Fibroblast of skin of right quadriceps (primary cell): ENCODE data around the gene GOLPH3L.
"Not testable (repeated sequence)": the region's sequence is repeated elsewhere in the genome, so short reads cannot be mapped to it uniquely, and the experiment has no call there.

Experiments used
- DNase-seq: peaks from one replicate; pipeline ENCODE4 v3.0.0-alpha.2; 2013

The GOLPH3L gene

DNA sequence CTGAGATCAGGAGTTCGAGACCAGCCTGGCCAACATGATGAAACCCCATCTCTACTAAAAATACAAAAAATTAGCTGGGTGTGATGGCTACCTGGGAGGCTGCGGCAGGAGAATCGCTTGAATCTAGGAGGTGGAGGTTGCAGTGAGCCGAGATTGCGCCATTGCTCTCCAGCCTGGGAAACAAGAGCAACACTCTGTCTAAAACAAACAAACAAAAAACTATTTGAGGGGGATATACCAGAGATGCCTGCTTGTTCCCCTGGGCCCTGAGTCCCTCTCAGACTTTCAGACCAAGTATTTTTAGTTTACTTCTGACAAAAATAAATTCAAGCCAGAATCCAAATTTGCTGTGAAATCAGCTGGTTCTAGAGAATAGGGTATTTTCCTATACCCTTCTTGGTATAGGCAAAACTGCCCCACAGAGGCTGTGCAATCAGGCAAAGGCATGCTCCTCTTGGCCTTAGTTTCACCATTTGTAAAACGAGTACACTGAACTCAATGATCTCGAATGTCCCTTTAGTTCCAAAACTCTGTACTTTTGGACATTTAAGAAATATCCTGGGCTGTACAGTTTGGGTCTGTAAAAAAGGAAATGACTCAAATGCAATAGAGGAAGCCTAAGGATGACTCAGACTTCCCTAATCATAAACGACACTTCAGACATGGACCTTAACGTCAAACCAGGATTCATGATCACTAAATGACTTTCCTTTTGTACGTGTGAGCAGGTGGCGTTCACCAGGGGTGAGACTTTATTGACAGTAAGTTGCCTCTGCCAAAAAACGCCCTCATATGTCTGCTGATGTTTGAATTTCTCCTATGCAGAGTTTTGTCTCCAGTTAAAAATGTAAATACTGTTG lies 83.7 kb downstream of the GOLPH3L start:
- peak; percentile 81 for DNase-seq

DNA sequence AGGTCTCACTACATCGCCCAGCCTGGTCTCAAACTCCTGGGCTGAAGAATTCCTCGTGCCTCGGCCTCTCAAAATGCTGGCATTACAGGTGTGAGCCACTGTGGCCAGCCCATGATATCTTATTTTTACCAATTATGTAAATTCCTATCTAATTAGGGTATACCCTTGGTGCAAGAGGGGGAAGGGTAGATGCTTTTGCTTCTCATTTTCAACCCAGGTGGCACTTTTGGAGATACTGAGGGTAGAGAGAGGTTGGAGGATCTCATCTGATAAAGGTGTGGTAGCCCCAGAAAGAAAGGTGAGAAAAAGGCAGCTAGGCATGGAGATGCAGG lies 85.0 kb downstream of the GOLPH3L start:
- DNase-seq = no peak

DNA sequence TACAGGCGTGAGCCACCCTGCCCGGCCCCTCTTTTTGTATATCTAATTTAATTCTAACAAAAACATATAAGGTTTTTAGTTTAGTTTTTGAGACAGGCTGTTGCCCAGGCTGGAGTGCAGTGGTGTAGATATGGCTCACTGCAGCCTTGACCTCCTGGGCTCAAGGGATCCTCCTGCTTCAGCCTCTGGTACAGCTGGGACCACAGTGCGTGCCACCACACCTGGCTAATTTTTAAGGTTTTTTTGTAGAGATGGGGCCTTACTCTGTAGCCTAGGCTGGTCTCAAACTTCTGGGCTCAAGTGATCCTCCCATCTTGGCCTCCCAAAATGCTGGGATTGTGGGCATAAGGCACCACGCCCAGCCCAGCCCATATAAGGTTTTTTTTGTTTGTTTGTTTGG lies 86.4 kb downstream of the GOLPH3L start:
- no peak for DNase-seq

DNA sequence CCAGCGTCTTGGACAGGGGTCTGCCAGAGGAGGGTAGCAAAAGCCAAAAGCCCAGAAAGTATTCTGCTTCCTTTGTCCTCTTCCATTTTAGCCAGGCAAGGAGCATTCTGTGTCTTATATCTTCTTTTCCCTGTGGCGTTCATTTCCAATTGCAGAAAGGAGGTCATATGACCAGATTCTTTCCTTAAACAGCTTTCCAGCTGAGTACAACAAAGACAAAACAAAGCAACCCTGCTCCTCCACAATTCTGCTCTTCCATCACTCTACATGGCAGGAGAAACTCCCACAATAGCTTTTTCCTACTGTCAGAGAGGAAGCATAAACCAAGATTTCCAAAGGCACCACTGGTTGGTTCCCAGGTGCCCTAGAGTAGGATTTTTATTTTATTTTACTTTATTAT lies 87.2 kb downstream of the GOLPH3L start:
- DNase-seq = no peak

DNA sequence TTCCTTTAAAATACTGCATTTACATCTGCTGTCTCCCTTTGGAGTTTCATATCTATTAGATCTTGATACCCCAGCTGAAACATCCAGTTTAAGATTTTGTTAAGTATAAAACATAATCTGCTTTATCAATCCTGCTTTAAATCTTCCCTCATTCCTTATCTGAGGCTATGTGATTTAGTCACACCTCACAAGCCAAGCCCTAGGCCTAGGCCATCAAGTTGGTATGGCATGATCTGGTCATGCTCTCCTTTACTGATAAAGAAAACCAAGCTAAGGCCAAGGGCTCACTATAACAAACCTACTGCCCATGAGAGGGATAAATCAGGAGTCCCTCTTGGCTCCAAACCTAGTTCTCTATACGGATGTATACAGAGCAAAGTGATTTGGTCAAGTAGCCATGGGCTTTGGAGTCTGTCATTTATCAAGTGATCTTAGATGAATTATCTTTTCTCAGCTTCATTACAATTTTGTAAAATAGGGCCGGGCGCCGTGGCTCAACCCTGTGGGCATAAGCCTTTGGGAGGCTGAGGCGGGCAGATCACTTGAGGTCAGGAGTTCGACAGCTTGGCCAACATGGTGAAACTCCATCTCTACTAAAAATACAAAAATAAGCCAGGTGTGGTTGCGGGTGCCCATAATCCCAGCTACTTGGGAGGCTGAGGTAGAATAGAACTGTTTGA lies 90.4 kb downstream of the GOLPH3L start:
- no peak for DNase-seq

DNA sequence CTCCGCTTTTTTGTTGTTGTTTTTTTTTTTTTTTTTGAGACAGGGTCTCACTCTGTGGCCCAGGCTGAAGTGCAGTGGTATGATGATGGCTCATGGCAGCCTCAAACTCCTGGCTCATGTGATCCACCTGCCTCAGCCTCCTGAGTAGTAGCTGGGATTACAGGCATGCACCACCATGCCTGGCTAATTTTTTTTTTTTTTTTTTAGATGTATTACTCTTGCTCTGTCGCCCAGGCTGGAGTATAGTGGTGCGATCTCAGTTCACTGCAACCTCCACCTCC lies 91.6 kb downstream of the GOLPH3L start:
- not testable (repeated sequence) for DNase-seq

DNA sequence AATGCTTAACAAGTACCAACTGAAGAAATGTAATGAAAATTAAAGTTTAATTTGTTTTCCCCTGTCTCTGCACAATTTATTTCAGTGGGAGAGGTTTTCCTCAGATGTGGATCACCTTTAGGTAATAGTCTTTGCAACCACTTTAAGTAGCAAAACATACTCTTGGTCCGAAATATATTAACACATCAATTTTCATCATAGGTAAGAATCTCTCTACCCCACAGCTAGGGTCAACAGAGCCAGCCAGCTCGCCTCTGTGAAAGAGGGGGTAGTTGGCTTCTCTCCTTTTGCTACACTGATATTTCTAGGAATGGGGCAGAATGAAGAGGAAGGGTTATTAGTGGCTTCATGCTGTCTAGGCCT lies 92.7 kb downstream of the GOLPH3L start:
- DNase-seq = no peak

DNA sequence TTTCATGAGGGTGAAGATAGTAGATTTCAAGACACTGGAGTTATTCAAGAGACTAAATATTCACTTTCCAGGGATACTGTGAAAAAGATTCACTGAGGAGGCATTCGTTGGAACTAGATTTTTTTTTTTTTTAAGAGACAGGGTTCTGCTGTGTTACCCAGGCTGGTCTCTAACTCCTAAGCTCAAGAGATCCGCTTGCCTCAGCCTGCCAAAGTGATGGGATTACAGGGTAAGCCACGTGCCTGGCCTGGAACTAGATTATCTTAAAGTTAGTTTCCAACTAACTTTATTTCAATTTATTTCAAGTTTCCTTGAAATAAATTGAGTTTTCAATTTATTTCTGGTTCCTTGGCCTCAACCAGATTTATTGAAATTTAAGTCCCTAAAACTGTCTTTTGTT lies 93.2 kb downstream of the GOLPH3L start:
- no peak for DNase-seq

DNA sequence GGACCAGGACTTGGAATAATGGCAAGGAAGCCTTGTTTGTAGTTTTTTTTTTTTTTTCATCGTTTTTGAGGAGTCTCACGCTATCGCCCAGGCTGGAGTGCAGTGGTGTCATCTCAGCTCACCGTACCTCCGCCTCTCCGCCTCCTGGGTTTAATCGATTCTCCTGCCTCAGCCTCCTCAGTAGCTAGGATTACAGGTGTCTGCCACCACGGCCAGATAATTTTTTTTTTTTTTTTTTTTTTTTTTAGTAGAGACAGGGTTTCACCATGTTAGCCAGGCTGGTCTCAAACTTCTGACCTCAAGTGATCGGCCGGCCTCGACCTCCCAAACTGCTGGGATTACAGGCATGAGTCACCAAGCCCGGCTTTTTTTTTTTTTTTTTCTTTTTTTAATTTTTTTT lies 94.6 kb downstream of the GOLPH3L start:
- not testable (repeated sequence) for DNase-seq

DNA sequence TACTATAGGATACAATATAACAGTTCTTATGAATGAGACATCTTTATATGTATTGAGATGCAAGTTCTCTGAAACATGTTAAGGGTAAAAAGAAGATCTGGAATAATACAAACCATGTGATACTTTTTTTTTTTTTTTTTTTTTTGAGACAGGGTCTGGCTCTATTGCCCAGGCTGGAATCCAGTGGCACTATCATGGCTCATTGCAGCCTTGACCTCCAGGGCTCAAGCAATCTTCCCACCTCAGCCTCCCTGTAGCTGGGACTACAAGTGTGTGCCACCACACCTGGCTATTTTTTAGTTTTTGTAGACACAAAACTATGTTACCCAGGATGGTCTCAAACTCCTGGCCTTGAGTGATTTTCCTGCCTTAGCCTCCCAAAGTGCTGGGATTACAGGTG lies 95.4 kb downstream of the GOLPH3L start:
- no peak for DNase-seq

DNA sequence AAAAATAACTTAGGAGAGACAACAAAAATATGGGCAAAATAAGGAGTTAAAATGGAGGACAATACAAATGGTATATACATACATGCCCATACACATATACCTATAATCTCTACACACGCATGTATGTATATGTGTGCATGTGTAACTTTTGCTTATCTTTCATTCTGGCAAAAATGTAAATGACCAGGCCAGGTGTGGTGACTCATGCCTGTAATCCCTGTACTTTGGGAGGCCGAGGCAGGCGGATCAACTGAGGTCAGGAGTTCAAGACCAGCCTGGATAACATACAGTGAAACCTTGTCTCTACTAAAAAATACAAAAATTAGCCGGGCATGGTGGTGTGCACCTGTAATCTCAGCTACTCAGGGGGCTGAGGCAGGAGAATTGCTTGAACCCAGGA lies 98.6 kb downstream of the GOLPH3L start:
- DNase-seq = not testable (repeated sequence)

DNA sequence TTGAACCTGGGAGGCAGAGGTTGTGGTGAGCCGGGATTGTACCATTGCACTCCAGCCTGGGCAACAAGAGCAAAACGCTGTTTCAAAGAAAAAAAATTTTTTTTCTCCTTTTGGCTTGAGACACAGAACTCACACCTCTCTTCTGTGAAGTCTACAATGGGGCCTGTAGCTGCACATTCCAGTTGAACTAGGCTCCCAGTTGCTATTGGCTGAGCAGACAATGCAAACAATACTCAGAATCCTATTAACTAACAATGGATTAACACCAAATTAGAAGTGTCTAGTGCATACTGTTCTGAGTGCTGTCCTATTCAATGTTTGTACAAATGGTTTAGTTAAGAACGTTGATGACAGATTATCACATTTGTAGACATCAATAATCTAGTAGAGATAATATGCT lies 100.0 kb downstream of the GOLPH3L start:
- DNase-seq = no peak
